DND-41 (cell line): ENCODE measurements around the gene CD300C.

ENCODE experiments used
- ATAC-seq: fragments of 200-7000 bp; cut with Tn5 transposase; 3 replicates; pipeline ENCODE4 v1.9.1; 2021; ENCODE audit warnings: low read depth; ENCODE audit not compliant: insufficient read depth
- DNase-seq: peaks from one replicate; pipeline ENCODE4 v3.0.0-alpha.2; 2020
- H2AFZ ChIP-seq: 2 replicates; pipeline ENCODE4 v1.6.0; 2012; ENCODE audit warnings: low read depth, low read length
- H3K27ac ChIP-seq: 2 replicates; pipeline ENCODE4 v1.5.1; 2012; ENCODE audit warnings: low read length, inconsistent platforms
- H3K27me3 ChIP-seq: fragments of 200-600 bp; sonication (generic); 2 replicates; pipeline ENCODE4 v1.6.0; 2012; ENCODE audit warnings: low read length, mild to moderate bottlenecking, inconsistent platforms; ENCODE audit not compliant: insufficient read depth, poor library complexity
- H3K36me3 ChIP-seq: 2 replicates; pipeline ENCODE4 v1.5.1; 2012; ENCODE audit warnings: low read length, inconsistent platforms; ENCODE audit not compliant: insufficient read depth
- H3K4me1 ChIP-seq: 2 replicates; pipeline ENCODE4 v1.5.1; 2012; ENCODE audit warnings: mild to moderate bottlenecking, low read length; ENCODE audit not compliant: insufficient read depth
- H3K4me2 ChIP-seq: 2 replicates; pipeline ENCODE4 v1.6.0; 2012; ENCODE audit warnings: mild to moderate bottlenecking, moderate library complexity, low read length, inconsistent platforms; ENCODE audit not compliant: insufficient read depth
- H3K4me3 ChIP-seq, 2 experiments: fragments of 200-600 bp in 1 of 2; shearing (Covaris generic) in 1 of 2; 2 replicates each; pipeline ENCODE4 v1.5.1; 2012 to 2016; ENCODE audit warnings: inconsistent platforms in 2 of 2, low read length in 2 of 2, mild to moderate bottlenecking in 2 of 2, low read depth in 1 of 2, moderate library complexity in 1 of 2
- H3K79me2 ChIP-seq: 2 replicates; pipeline ENCODE4 v1.6.0; 2012; ENCODE audit warnings: low read length, inconsistent platforms; ENCODE audit not compliant: insufficient read depth
- H3K9ac ChIP-seq: 2 replicates; pipeline ENCODE4 v1.6.0; 2012; ENCODE audit warnings: low read depth, mild to moderate bottlenecking, inconsistent platforms, low read length, moderate library complexity
- H3K9me3 ChIP-seq: 2 replicates; pipeline ENCODE4 v1.5.1; 2012; ENCODE audit warnings: low read length, moderate library complexity, mild to moderate bottlenecking, inconsistent platforms; ENCODE audit not compliant: insufficient read depth, severe bottlenecking
- H4K20me1 ChIP-seq: 2 replicates; pipeline ENCODE4 v1.6.0; 2012; ENCODE audit warnings: low read length; ENCODE audit not compliant: insufficient read depth
- EZH2 ChIP-seq: IDR thresholded peaks from 3 replicates; pipeline ENCODE4 v1.6.1; 2012; ENCODE audit warnings: borderline replicate concordance, low read depth, mild to moderate bottlenecking, moderate library complexity, low read length, inconsistent platforms; ENCODE audit not compliant: severe bottlenecking
- TF ChIP-seq, protein P1 (sequence below): IDR thresholded peaks from 2 replicates; pipeline ENCODE4 v1.5.1; 2012; ENCODE audit warnings: borderline replicate concordance, low read length, moderate library complexity, mild to moderate bottlenecking; ENCODE audit not compliant: poor library complexity, severe bottlenecking; ENCODE audit errors: extremely low read depth

CD300C gene

DNA sequence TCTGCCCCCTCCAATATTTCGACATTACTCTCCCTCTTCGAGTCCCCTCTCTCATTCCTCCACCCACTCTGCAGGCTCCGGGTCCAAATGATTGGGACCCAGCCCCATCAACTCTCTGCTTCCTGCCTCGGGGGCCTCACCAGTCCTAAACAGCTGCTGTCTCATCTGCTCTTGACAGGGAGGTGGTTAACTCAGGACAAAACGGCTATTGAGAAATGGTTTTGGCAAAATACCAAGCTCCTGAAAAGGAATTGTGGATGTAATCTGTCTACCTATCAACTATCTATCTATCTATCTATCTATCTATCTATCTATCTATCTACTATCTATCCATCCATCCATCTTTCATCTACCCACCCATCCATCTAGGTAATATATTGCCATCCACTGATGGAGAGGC is 19.2 kb upstream of the CD300C start:
- no peak for TF ChIP-seq EZH2
- TF ChIP-seq, protein P1, sequence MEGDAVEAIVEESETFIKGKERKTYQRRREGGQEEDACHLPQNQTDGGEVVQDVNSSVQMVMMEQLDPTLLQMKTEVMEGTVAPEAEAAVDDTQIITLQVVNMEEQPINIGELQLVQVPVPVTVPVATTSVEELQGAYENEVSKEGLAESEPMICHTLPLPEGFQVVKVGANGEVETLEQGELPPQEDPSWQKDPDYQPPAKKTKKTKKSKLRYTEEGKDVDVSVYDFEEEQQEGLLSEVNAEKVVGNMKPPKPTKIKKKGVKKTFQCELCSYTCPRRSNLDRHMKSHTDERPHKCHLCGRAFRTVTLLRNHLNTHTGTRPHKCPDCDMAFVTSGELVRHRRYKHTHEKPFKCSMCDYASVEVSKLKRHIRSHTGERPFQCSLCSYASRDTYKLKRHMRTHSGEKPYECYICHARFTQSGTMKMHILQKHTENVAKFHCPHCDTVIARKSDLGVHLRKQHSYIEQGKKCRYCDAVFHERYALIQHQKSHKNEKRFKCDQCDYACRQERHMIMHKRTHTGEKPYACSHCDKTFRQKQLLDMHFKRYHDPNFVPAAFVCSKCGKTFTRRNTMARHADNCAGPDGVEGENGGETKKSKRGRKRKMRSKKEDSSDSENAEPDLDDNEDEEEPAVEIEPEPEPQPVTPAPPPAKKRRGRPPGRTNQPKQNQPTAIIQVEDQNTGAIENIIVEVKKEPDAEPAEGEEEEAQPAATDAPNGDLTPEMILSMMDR: no peak
- no peak overlapping the region for H3K4me3 ChIP-seq
- H3K4me2 ChIP-seq: no peak overlapping the region
- no peak for ATAC-seq
- no peaks in the 10 kb centered on the region for H3K79me2 ChIP-seq
- H3K27ac ChIP-seq: no peak overlapping the region
- no peak for DNase-seq
- no peaks in the 10 kb centered on the region for H3K9me3 ChIP-seq
- H3K9ac ChIP-seq: no peak overlapping the region
- H2AFZ ChIP-seq: no peak overlapping the region
- H3K4me1 ChIP-seq: no peaks in the 10 kb centered on the region
- peaks cover 11% of the 10 kb centered on the region for H3K27me3 ChIP-seq
- no peaks in the 10 kb centered on the region for H4K20me1 ChIP-seq
- H3K36me3 ChIP-seq: no peaks in the 10 kb centered on the region

DNA sequence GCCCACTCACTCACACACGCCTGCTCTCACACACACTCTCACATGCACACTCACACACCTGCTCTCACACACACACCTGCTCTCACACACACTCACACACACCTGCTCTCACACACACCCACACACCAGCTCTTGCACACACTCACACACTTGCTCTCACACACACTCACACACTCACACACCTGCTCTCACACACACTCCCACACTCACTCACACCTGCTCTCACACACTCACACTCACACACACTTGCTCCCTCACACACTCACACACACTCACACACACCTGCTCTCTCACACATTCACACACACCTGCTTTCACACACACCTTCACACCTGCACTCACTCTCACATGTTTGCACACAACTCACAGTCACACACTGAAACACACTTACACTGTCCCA is 17.4 kb upstream of the CD300C start:
- Histone ChIP-seq H3K4me2 (no peak overlapping the region), H3K36me3 (no peaks in the 10 kb centered on the region), H3K9ac (no peak overlapping the region), H4K20me1 (no peaks in the 10 kb centered on the region), H3K79me2 (no peaks in the 10 kb centered on the region), H3K27ac (no peak overlapping the region), H2AFZ (no peak overlapping the region), H3K4me1 (no peaks in the 10 kb centered on the region), H3K27me3 (peaks cover 12% of the 10 kb centered on the region), H3K9me3 (no peaks in the 10 kb centered on the region), H3K4me3 (no peak overlapping the region)
- DNase-seq: no peak
- no peak for TF ChIP-seq EZH2
- TF ChIP-seq, protein P1: no peak
- ATAC-seq: no peak

DNA sequence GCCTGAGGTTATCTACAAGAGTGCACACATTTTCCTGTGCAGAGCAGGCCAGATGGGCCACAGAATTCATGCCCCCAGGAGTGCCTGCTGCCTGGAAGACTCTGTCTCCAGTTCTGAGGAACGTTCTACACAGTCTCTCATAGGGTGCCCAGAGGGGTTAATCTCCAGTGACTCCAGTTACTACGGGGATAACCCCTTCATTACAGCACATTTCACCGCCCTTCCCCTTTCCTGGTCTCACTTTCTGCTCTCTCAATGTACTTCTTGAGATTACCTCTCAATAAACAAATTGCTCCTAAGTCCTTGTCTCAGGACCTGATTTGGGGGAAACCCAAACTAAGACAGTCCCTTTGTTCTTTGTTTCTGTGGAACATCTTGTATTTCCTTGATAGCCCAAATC is 15.7 kb upstream of the CD300C start:
- Histone ChIP-seq H3K4me1 (no peaks in the 10 kb centered on the region), H2AFZ (no peak overlapping the region), H4K20me1 (no peaks in the 10 kb centered on the region), H3K36me3 (no peaks in the 10 kb centered on the region), H3K27ac (no peak overlapping the region), H3K9me3 (no peaks in the 10 kb centered on the region), H3K4me2 (no peak overlapping the region), H3K4me3 (no peak overlapping the region), H3K9ac (no peak overlapping the region), H3K27me3 (peaks cover 7% of the 10 kb centered on the region), H3K79me2 (no peaks in the 10 kb centered on the region)
- DNase-seq (no peak), ATAC-seq (no peak)
- no peak for TF ChIP-seq EZH2
- TF ChIP-seq, protein P1: no peak
